Parathyroid adenoma (tissue), 2 donors: Measurements from ENCODE around the gene FIGN.

Experiments
- H2AFZ ChIP-seq: fragments of 300-600 bp; sonication (generic); one replicate; pipeline ENCODE4 v1.7.0; 2017; ENCODE audit warnings: antibody characterized with exemption, mild to moderate bottlenecking
- H3K27ac ChIP-seq: fragments of 300-600 bp; sonication (generic); one replicate; pipeline ENCODE4 v1.7.0; 2017
- H3K27me3 ChIP-seq: fragments of 300-600 bp; sonication (generic); one replicate; pipeline ENCODE4 v1.7.0; 2017; ENCODE audit warnings: low read length; ENCODE audit not compliant: control insufficient read depth, insufficient read depth
- H3K36me3 ChIP-seq: fragments of 300-600 bp; sonication (generic); one replicate; pipeline ENCODE4 v1.7.0; 2017; ENCODE audit warnings: low read length; ENCODE audit not compliant: control insufficient read depth, insufficient read depth
- H3K4me1 ChIP-seq: fragments of 300-600 bp; sonication (generic); one replicate; pipeline ENCODE4 v1.7.0; 2017; ENCODE audit warnings: control low read depth
- H3K4me2 ChIP-seq: fragments of 300-600 bp; sonication (generic); one replicate; pipeline ENCODE4 v1.7.0; 2017; ENCODE audit warnings: low read length
- H3K4me3 ChIP-seq: fragments of 300-600 bp; sonication (generic); one replicate; pipeline ENCODE4 v1.7.0; 2017; ENCODE audit warnings: low read depth, low read length
- H3K79me2 ChIP-seq: fragments of 300-600 bp; sonication (generic); one replicate; pipeline ENCODE4 v1.7.0; 2017; ENCODE audit warnings: control low read depth
- H3K9ac ChIP-seq: fragments of 300-600 bp; sonication (generic); one replicate; pipeline ENCODE4 v1.7.0; 2017; ENCODE audit warnings: mild to moderate bottlenecking
- H3K9me3 ChIP-seq: fragments of 300-600 bp; sonication (generic); one replicate; pipeline ENCODE4 v1.7.0; 2017; ENCODE audit warnings: low read length; ENCODE audit not compliant: control insufficient read depth
- TF ChIP-seq, protein P1 (sequence below): fragments of 300-600 bp; sonication (generic); IDR thresholded peaks from one replicate; pipeline ENCODE4 v1.7.0; 2017; ENCODE audit warnings: antibody characterized with exemption, mild to moderate bottlenecking
- donor health status: primary hyperparathyroidism.

The FIGN gene

DNA sequence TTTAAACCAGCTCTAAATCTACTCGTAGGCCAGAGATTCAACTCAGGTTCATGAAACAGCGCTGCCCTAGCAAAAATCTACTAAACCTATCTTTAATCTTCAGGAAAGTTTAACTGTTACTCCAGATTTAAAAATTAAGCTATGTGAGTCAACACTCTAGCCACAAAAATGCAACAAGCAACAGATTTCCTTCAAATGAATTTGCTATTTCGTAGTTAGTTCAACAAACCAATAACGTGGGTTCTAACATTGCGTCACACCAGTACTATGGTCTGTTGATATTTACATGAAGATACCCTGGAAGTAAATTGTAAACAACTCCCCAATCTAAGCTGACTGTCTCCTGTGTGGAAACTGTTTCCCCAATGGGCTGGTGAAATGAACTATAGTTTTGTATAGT lies 71.2 kb downstream of the FIGN start:
- Histone ChIP-seq H3K36me3 (no peaks in the 10 kb centered on the region), H3K4me2 (no peak overlapping the region), H3K27ac (no peak overlapping the region), H3K27me3 (no peaks in the 10 kb centered on the region), H3K4me3 (no peak overlapping the region), H3K9ac (no peak overlapping the region), H3K79me2 (no peaks in the 10 kb centered on the region), H3K9me3 (no peaks in the 10 kb centered on the region), H3K4me1 (peaks cover 3% of the 10 kb centered on the region), H2AFZ (no peak overlapping the region)
- TF ChIP-seq, protein P1, sequence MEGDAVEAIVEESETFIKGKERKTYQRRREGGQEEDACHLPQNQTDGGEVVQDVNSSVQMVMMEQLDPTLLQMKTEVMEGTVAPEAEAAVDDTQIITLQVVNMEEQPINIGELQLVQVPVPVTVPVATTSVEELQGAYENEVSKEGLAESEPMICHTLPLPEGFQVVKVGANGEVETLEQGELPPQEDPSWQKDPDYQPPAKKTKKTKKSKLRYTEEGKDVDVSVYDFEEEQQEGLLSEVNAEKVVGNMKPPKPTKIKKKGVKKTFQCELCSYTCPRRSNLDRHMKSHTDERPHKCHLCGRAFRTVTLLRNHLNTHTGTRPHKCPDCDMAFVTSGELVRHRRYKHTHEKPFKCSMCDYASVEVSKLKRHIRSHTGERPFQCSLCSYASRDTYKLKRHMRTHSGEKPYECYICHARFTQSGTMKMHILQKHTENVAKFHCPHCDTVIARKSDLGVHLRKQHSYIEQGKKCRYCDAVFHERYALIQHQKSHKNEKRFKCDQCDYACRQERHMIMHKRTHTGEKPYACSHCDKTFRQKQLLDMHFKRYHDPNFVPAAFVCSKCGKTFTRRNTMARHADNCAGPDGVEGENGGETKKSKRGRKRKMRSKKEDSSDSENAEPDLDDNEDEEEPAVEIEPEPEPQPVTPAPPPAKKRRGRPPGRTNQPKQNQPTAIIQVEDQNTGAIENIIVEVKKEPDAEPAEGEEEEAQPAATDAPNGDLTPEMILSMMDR: no peak

DNA sequence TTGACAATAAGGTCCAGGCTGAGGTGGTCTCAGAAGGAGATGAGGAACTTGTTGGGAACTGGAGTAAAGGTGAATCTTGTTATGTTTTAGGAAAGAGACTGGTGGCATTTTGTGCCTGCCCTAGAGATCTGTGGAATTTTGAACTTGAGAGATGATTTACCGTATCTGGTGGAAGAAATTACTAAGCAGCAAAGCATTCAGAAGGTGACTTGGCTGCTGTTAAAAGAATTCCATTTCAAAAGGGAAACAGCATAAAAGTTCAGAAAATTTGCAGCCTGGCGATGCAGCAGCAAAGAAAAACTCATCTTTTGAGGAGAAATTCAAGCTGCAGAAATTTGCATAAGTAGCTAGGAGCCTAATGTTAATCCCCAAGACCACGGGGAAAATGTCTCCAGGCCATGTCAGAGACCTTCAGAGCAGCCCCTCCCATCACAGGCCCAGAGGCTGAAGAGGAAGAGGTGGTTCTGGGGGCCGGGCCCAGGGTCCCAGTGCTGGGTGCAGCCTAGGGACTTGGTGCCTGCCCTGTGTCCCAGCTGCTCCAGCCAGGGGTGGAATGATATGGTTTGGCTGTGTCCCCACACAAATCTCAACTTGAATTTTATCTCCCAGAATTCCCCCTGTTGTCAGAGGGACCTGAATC lies 73.5 kb downstream of the FIGN start:
- Histone ChIP-seq H3K36me3 (no peaks in the 10 kb centered on the region), H3K4me3 (no peak overlapping the region), H3K79me2 (no peaks in the 10 kb centered on the region), H3K4me1 (peaks cover 11% of the 10 kb centered on the region), H3K9me3 (no peaks in the 10 kb centered on the region), H3K9ac (no peak overlapping the region), H3K27ac (no peak overlapping the region), H3K4me2 (no peak overlapping the region), H2AFZ (no peak overlapping the region), H3K27me3 (no peaks in the 10 kb centered on the region)
- TF ChIP-seq, protein P1: no peak

DNA sequence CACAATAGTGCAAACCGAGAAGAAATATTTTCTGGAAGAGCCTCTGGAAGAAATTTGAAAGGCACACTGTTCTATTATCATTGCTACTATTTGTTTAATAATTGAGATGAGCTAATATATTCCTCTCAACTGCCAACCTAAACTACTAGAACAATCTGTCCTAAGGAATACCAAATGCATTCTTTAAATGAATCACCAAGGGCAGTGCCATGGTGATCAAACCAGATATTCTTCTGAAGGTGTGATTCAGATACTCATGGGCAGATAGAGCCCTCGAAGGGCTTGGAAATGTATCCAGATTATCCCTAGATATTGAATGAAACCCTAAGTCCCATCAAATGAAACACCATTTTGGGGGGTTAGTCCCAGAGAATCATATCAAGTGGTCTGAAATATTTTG lies 76.6 kb downstream of the FIGN start:
- Histone ChIP-seq H3K27ac (no peak overlapping the region), H2AFZ (no peak overlapping the region)
- TF ChIP-seq, protein P1: no peak

DNA sequence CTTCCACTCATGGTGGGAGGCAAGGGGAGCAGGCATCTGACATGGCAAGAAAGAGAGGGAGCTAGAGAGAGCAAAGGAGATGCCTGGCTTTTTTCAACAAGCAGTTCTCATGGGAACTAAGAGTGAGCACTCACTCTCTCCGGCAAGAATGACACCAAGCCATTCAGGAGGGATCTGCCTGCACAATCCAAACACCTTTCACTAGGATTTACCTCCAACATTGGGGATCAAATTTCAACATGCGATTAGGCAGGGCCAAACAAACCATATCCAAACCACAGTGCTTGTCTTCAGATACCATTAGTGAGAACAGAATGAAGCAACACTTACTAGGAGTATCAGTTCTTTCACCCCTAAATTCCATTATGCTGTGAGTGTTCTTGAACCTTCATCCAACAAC lies 77.3 kb downstream of the FIGN start:
- TF ChIP-seq, protein P1: no peak
- H3K4me3 ChIP-seq: no peak overlapping the region
- H2AFZ ChIP-seq: no peak overlapping the region
- H3K4me2 ChIP-seq: no peak overlapping the region
- H3K4me1 ChIP-seq: peaks cover 11% of the 10 kb centered on the region
- no peak overlapping the region for H3K9ac ChIP-seq
- H3K27me3 ChIP-seq: no peaks in the 10 kb centered on the region
- no peaks in the 10 kb centered on the region for H3K9me3 ChIP-seq
- H3K36me3 ChIP-seq: no peaks in the 10 kb centered on the region
- no peak overlapping the region for H3K27ac ChIP-seq
- H3K79me2 ChIP-seq: no peaks in the 10 kb centered on the region

More for the DNA sequence above, 76.6 kb downstream of the FIGN start:
- Histone ChIP-seq H3K4me3 (no peak overlapping the region), H3K9me3 (no peaks in the 10 kb centered on the region), H3K4me1 (peaks cover 11% of the 10 kb centered on the region), H3K4me2 (no peak overlapping the region), H3K27me3 (no peaks in the 10 kb centered on the region), H3K9ac (no peak overlapping the region), H3K79me2 (no peaks in the 10 kb centered on the region), H3K36me3 (no peaks in the 10 kb centered on the region)

GRCh38 chr2:163657281-163657656 lies 78.5 kb downstream of the FIGN start:
- Histone ChIP-seq H3K4me2 (no peak overlapping the region), H3K36me3 (no peaks in the 10 kb centered on the region), H3K4me1 (peaks cover 11% of the 10 kb centered on the region), H3K27me3 (no peaks in the 10 kb centered on the region), H3K9ac (no peak overlapping the region), H3K9me3 (no peaks in the 10 kb centered on the region), H3K27ac (no peak overlapping the region), H3K4me3 (no peak overlapping the region), H2AFZ (no peak overlapping the region), H3K79me2 (no peaks in the 10 kb centered on the region)
- TF ChIP-seq, protein P1: no peak
